Gastrocnemius medialis (tissue), 4 donors: ENCODE measurements around the gene INAFM2.

ENCODE experiments used
- POLR2A ChIP-seq, 2 donors: fragments of 450-650 bp; IDR thresholded peaks; one replicate each; pipeline ENCODE4 v1.6.1; 2017; ENCODE audit warnings: antibody characterized with exemption in 2 of 2, mild to moderate bottlenecking in 2 of 2, moderate library complexity in 2 of 2
- TF ChIP-seq, protein P1 (sequence below), 5 experiments: fragments of 450-650 bp in 3 of 5; fragments of 200-600 bp in 2 of 5; sonication (generic) in 2 of 5; IDR thresholded peaks in 4 of 5; conservative IDR thresholded peaks in 1 of 5; 1 replicate in 4 of 5; 2 replicates in 1 of 5; pipeline ENCODE4 v1.5.1; 2016 to 2019; ENCODE audit warnings: antibody characterized with exemption in 5 of 5, mild to moderate bottlenecking in 3 of 5, moderate library complexity in 3 of 5

DNA sequence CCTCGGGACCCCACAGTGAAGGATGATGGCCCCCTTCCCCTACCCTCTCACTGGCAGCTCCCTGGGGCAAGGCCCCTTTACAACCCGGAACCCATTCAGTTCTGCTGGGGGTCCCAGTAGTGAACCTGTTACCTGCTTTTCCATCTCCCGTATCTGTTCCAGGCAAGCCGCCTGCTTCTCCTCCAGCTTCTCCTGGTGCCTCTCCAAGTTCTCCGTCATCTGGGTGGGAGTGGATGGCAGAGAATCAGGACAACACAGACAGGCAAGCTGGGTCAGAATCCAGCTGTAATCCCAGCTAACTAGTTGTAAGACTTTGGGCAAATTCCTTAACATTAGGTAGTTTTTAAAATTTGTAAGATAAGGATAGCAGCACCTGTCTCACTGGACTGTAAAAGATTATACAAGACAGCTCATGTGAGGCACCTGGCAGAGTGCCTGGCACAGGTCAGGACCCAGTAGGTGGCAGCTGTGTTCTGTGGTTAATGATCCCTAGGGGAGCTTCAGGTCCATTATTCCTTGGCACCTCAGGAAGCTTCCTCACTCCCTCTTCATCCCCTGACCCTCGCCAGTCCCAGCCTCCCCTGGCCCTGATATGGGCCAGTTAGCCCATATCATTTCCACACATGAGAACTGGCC is 34.2 kb upstream of the INAFM2 start:
- TF ChIP-seq, protein P1, sequence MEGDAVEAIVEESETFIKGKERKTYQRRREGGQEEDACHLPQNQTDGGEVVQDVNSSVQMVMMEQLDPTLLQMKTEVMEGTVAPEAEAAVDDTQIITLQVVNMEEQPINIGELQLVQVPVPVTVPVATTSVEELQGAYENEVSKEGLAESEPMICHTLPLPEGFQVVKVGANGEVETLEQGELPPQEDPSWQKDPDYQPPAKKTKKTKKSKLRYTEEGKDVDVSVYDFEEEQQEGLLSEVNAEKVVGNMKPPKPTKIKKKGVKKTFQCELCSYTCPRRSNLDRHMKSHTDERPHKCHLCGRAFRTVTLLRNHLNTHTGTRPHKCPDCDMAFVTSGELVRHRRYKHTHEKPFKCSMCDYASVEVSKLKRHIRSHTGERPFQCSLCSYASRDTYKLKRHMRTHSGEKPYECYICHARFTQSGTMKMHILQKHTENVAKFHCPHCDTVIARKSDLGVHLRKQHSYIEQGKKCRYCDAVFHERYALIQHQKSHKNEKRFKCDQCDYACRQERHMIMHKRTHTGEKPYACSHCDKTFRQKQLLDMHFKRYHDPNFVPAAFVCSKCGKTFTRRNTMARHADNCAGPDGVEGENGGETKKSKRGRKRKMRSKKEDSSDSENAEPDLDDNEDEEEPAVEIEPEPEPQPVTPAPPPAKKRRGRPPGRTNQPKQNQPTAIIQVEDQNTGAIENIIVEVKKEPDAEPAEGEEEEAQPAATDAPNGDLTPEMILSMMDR (IDR thresholded peaks at IDR 0.05 in 4 of 5, conservative IDR thresholded peaks at IDR 0.05 in 1 of 5) = no peak
- no peak for TF ChIP-seq POLR2A (IDR thresholded peaks at IDR 0.05)
